Kidney (tissue), 14 donors: ENCODE results near the gene FNTB. TPM values are rescaled to one million over a fixed set of nuclear protein-coding genes. Genes with fewer than 3 reads are reported as not detected.
A peak's percentile ranks its signal among the peaks of the same experiment; 100 is the strongest.

ENCODE experiments used
- DNase-seq, 5 donors: peaks; one replicate each; pipeline ENCODE4 v3.0.0-alpha.2; 2013 to 2020
- FAIRE-seq: peaks from 2 replicates; lab custom pipeline; 2012; peaks lifted over from hg19 to GRCh38; lab: Jason Lieb, UNC
- H3K27ac ChIP-seq, 2 donors: one replicate each; pipeline ENCODE4 v1.7.0; 2013; ENCODE audit warnings: low read depth in 2 of 2, low read length in 2 of 2, inconsistent platforms in 1 of 2
- H3K27me3 ChIP-seq: one replicate; pipeline ENCODE4 v1.7.1; 2013; ENCODE audit warnings: low read length, inconsistent platforms; ENCODE audit not compliant: control insufficient read depth, insufficient read depth
- H3K36me3 ChIP-seq, 3 donors: one replicate each; pipeline versions ENCODE4 v1.7.0 to v1.7.1; 2013; ENCODE audit warnings: low read length in 3 of 3, control low read depth in 1 of 3, inconsistent platforms in 1 of 3; ENCODE audit not compliant: insufficient read depth in 3 of 3, control insufficient read depth in 2 of 3
- H3K4me1 ChIP-seq, 3 donors: one replicate each; pipeline versions ENCODE4 v1.7.0 to v1.7.1; 2013; ENCODE audit warnings: low read length in 3 of 3, inconsistent platforms in 1 of 3, low read depth in 1 of 3; ENCODE audit not compliant: control insufficient read depth in 2 of 3, insufficient read depth in 2 of 3
- H3K4me3 ChIP-seq, 3 donors: one replicate each; pipeline versions ENCODE4 v1.7.0 to v1.8.1; 2013; ENCODE audit warnings: low read length in 3 of 3, control low read depth in 1 of 3, inconsistent platforms in 1 of 3
- H3K9ac ChIP-seq, 3 donors: one replicate each; pipeline versions ENCODE4 v1.7.0 to v1.7.1; 2013; ENCODE audit warnings: low read length in 3 of 3, control low read depth in 1 of 3, inconsistent platforms in 1 of 3
- H3K9me3 ChIP-seq, 3 donors: one replicate each; pipeline versions ENCODE4 v1.7.0 to v1.7.1; 2013; ENCODE audit warnings: low read length in 3 of 3, control low read depth in 1 of 3, inconsistent platforms in 1 of 3; ENCODE audit not compliant: control insufficient read depth in 2 of 3, insufficient read depth in 1 of 3
- CTCF ChIP-seq: IDR thresholded peaks from 3 replicates; pipeline ENCODE4 v1.5.1; 2012; ENCODE audit warnings: mild to moderate bottlenecking, moderate library complexity, borderline replicate concordance; ENCODE audit not compliant: insufficient read depth; ENCODE audit errors: extremely low read depth
- intact Hi-C: fragments of 100-400 bp; cut with DNase I; formaldehyde crosslinking; loops from one replicate; pipeline ENCODE4 v1.11.1; 2022
- polyA plus RNA-seq: library from polyadenylated mRNA; stranded (reverse); fragments of 350-450 nt; fragmentation: Illumina TruSeq; extraction: RNeasy Lipid Tissue Mini Kit (QIAGEN cat#74804); gene quantifications from one replicate; pipeline ENCODE4 v1.2.3, GENCODE V29; 2014; ENCODE audit warnings: low read depth, low replicate concordance; ENCODE audit not compliant: insufficient read depth
- total RNA-seq: library from RNA; stranded (reverse); fragmentation: NEBNext Ultra II Directional; extraction: Animal tissue kit (Norgen Biotek cat#: 25700); gene quantifications from one replicate; pipeline ENCODE4 v1.2.1, GENCODE V29; 2021
- donor health status: control.
- donor health status: control.
- donor health status: control.
- donor health status: control.
- donor health status: control.
- donor health status: DM: yes; HTN: yes; CAD: no.
- donor health status: Normal renal cell carcinoma (clear cell type).

Gene FNTB
- total and polyA plus RNA-seq, 2 donors from 2014 or later = 13.6 to 15.0 TPM

- no peak for TF ChIP-seq CTCF
- FAIRE-seq = no peak
- H3K36me3 ChIP-seq = no peaks in the 10 kb centered on the region
These were observed 12.9 kb upstream of the FNTB start for GRCh38 chr14:64973826-64974225.

GRCh38 chr14:64974563-64974962 is 12.1 kb upstream of the FNTB start:
- Histone ChIP-seq H3K4me3 (no peak overlapping the region), H3K9ac (no peak overlapping the region), H3K27ac (no peak overlapping the region), H3K27me3 (no peaks in the 10 kb centered on the region), H3K36me3 (no peaks in the 10 kb centered on the region), H3K9me3 (no peaks in the 10 kb centered on the region), H3K4me1 (peaks cover 0 to 6% (median 2%) of the 10 kb centered on the region in 3 donors)
- DNase-seq (no peak), FAIRE-seq (no peak)
- intact Hi-C loops = no loop called here
- TF ChIP-seq CTCF = no peak

More at GRCh38 chr14:64973826-64974225, 12.9 kb upstream of the FNTB start:
- Histone ChIP-seq H3K4me3 (no peak overlapping the region), H3K4me1 (peaks cover 0 to 6% (median 0%) of the 10 kb centered on the region in 3 donors), H3K27ac (no peak overlapping the region), H3K9me3 (no peaks in the 10 kb centered on the region), H3K9ac (no peak overlapping the region), H3K27me3 (no peaks in the 10 kb centered on the region)
- no peak for DNase-seq
- intact Hi-C loops = no loop called here

GRCh38 chr14:64979336-64980074 is 7.2 kb upstream of the FNTB start:
- no peak overlapping the region for H3K4me3 ChIP-seq
- no peaks in the 10 kb centered on the region for H3K36me3 ChIP-seq
- no peaks in the 10 kb centered on the region for H3K27me3 ChIP-seq
- H3K27ac ChIP-seq = peak overlapping the region in 1 of 2 donors; percentile 57
- H3K4me1 ChIP-seq = peaks cover 0 to 3% (median 0%) of the 10 kb centered on the region in 3 donors
- DNase-seq (peak in 2 of 5 donors; percentile 17 to 29), FAIRE-seq (no peak)
- no peak for TF ChIP-seq CTCF
- peak overlapping the region in 1 of 3 donors; percentile 4 for H3K9ac ChIP-seq
- intact Hi-C loops = no loop called here
- H3K9me3 ChIP-seq = no peaks in the 10 kb centered on the region
